Esophagus muscularis mucosa (tissue), 4 donors: ENCODE measurements around the gene IDH2. TPM values are rescaled to one million over a fixed set of nuclear protein-coding genes. Genes with fewer than 3 reads are reported as not detected.

ENCODE experiments used
- DNase-seq: peaks from one replicate; pipeline ENCODE4 v3.0.0-alpha.2; 2017; ENCODE audit errors: extremely low spot score
- H3K27ac ChIP-seq, 4 donors: fragments of 200-600 bp; sonication (generic); replicated peaks in 1 of 4; 1 replicate in 3 of 4; 2 replicates in 1 of 4; pipeline ENCODE4 v1.5.1; 2016 to 2019; ENCODE audit warnings: mild to moderate bottlenecking in 1 of 4
- H3K27me3 ChIP-seq, 4 donors: fragments of 200-600 bp; sonication (generic); one replicate each; pipeline versions ENCODE4 v1.5.1 to v1.6.0; 2016 to 2019
- H3K36me3 ChIP-seq, 4 donors: fragments of 200-600 bp; sonication (generic); one replicate each; pipeline ENCODE4 v1.5.1; 2016 to 2019
- H3K4me1 ChIP-seq, 4 donors: fragments of 200-600 bp; sonication (generic); one replicate each; pipeline ENCODE4 v1.5.1; 2016 to 2019
- H3K4me3 ChIP-seq, 4 donors: fragments of 200-600 bp; sonication (generic); 1 replicate in 2 of 4; 2 replicates in 2 of 4; pipeline ENCODE4 v1.5.1; 2016 to 2019; ENCODE audit warnings: mild to moderate bottlenecking in 4 of 4, moderate library complexity in 1 of 4
- H3K9me3 ChIP-seq, 4 donors: fragments of 200-600 bp; sonication (generic); 1 replicate in 3 of 4; 2 replicates in 1 of 4; pipeline ENCODE4 v1.5.1; 2016 to 2019
- EP300 ChIP-seq: sonication (generic); formaldehyde crosslinking; IDR thresholded peaks from one replicate; pipeline ENCODE4 v1.6.1; 2017; ENCODE audit warnings: antibody characterized with exemption
- POLR2A ChIP-seq: fragments of 450-650 bp; IDR thresholded peaks from one replicate; pipeline ENCODE4 v1.6.1; 2017; ENCODE audit warnings: antibody characterized with exemption, moderate library complexity, mild to moderate bottlenecking, low read depth
- POLR2AphosphoS5 ChIP-seq, 2 donors: sonication (generic); formaldehyde crosslinking; IDR thresholded peaks; one replicate each; pipeline ENCODE4 v1.6.1; 2017; ENCODE audit warnings: antibody characterized with exemption in 2 of 2
- WGBS: methylation state at CpG from one replicate; pipeline ENCODE4 v1.1.5; 2018; 5-methylcytosine and 5-hydroxymethylcytosine counted together
- intact Hi-C: fragments of 100-400 bp; cut with DNase I; formaldehyde crosslinking; loops from one replicate; pipeline ENCODE4 v1.15.1; 2023
- total RNA-seq, 4 donors: library from RNA; depleted of rRNA; stranded (reverse); fragments of >200 nt; gene quantifications; one replicate each; pipeline versions ENCODE4 v1.1.0 to v1.2.1, GENCODE V29; 2016
- TF ChIP-seq, protein P1 (sequence below), 3 experiments: fragments of 200-600 bp in 2 of 3; fragments of 450-650 bp in 1 of 3; sonication (generic) in 2 of 3; IDR thresholded peaks; one replicate each; pipeline ENCODE4 v1.5.1; 2017 to 2019; ENCODE audit warnings: antibody characterized with exemption in 3 of 3, mild to moderate bottlenecking in 2 of 3, moderate library complexity in 1 of 3

The IDH2 gene
- total RNA-seq, 4 donors from 2014 or later: 119 to 228 (median 171) TPM

DNA sequence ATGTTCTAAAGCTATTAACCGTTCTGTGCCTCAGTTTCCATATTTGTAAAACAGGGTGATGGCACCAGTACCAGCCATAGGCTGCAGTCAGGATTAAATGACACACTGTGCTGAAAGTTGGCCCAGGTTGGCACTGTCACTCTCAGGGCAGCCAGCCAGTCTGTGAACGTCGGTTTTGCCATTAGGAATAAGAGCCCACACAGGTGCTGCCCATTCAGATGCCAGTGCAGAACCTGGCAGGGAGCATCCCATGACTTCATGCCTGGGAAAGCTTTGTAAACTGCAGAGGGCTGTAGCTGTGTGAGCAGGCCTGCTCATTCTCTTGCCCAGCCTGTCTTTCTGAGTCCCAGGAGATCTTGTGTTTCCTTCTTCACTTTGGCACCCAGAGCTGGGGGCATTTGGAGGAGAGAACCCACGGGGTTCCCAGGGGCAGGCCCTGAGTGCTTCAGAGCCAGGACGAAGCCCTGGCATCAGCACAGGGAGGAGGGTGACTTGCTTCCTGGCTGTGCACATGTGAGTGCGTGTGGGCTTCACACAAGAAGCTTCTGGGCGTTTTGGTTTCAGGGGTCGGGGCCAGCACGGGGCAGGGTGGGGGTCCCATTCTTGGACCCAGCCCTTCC is 54.2 kb downstream of the IDH2 start:
- no peaks in the 10 kb centered on the region for H3K36me3 ChIP-seq
- no peak for TF ChIP-seq POLR2AphosphoS5 (IDR thresholded peaks at IDR 0.05)
- no peak for TF ChIP-seq POLR2A
- TF ChIP-seq EP300: no peak
- TF ChIP-seq, protein P1, sequence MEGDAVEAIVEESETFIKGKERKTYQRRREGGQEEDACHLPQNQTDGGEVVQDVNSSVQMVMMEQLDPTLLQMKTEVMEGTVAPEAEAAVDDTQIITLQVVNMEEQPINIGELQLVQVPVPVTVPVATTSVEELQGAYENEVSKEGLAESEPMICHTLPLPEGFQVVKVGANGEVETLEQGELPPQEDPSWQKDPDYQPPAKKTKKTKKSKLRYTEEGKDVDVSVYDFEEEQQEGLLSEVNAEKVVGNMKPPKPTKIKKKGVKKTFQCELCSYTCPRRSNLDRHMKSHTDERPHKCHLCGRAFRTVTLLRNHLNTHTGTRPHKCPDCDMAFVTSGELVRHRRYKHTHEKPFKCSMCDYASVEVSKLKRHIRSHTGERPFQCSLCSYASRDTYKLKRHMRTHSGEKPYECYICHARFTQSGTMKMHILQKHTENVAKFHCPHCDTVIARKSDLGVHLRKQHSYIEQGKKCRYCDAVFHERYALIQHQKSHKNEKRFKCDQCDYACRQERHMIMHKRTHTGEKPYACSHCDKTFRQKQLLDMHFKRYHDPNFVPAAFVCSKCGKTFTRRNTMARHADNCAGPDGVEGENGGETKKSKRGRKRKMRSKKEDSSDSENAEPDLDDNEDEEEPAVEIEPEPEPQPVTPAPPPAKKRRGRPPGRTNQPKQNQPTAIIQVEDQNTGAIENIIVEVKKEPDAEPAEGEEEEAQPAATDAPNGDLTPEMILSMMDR (IDR thresholded peaks at IDR 0.05): no peak
- no peaks in the 10 kb centered on the region for H3K27me3 ChIP-seq
- H3K9me3 ChIP-seq: no peaks in the 10 kb centered on the region
- peaks cover 22 to 42% (median 29%) of the 10 kb centered on the region in 4 donors for H3K4me1 ChIP-seq
- WGBS: 53% methylated on average over 3 of the region's 9 CpGs
- no peak overlapping the region for H3K4me3 ChIP-seq
- DNase-seq: no peak
- intact Hi-C loops: no loop called here
- no peak overlapping the region for H3K27ac ChIP-seq

DNA sequence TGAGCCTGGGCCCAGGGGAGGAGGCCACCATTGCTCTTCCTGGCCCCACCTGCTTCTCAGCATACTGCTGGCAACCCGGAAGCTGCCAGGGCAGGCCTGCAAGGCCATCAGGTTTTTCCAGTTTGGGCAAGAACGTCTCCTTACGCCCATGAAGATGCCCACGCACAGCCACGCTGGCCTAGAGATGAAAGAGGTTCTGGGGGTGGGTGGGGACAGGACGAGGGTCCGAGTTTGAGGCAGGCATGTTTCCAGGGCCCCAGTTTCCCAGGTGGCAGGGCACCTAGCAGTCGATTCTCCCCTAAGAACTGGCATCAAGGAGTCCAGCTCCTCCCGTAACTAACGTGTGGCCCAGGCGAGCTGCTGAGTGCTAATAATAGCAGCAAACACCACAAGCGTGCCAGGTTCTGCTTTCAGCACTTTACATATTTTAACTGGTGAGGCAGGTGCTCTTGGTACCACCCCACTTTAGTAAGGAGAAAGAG is 55.3 kb downstream of the IDH2 start:
- WGBS: 65% methylated on average over 12 of the region's 12 CpGs

DNA sequence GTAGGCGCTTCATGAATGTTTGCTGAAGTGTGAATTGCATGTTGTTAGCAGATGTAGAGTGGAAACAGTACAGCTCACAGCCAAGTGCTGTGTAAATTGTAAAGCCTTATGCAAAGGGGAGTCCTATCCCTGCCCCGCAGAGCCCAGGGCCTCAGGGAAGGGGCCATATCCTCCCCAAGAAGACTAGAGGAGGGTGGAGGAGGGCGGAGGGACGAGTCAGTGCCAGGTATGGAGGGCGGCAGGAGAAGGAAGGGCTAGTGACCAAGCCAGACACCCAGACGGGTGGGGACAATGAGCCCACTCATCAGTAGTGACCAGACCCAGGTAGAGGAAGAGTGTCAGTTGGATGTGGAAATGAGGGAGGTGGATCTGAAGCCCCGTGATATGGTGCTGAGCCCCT is 56.0 kb downstream of the IDH2 start:
- TF ChIP-seq EP300 (no peak), POLR2AphosphoS5 (IDR thresholded peaks at IDR 0.05) (no peak), POLR2A (no peak)
- TF ChIP-seq, protein P1 (IDR thresholded peaks at IDR 0.05): no peak
- Histone ChIP-seq H3K4me3 (no peak overlapping the region), H3K9me3 (no peaks in the 10 kb centered on the region), H3K27ac (peak overlapping the region in 2 of 4 donors; percentile 41 to 56), H3K4me1 (peaks cover 22 to 45% (median 29%) of the 10 kb centered on the region in 4 donors), H3K27me3 (no peaks in the 10 kb centered on the region), H3K36me3 (no peaks in the 10 kb centered on the region)
- WGBS: 79% methylated on average over 7 of the region's 7 CpGs
- intact Hi-C loops: no loop called here
- no peak for DNase-seq

More for the DNA sequence above, 55.3 kb downstream of the IDH2 start:
- TF ChIP-seq, protein P1 (IDR thresholded peaks at IDR 0.05): no peak
- TF ChIP-seq EP300: no peak
- TF ChIP-seq POLR2A: no peak
- TF ChIP-seq POLR2AphosphoS5 (IDR thresholded peaks at IDR 0.05): no peak
- H3K27me3 ChIP-seq: no peaks in the 10 kb centered on the region
- H3K9me3 ChIP-seq: no peaks in the 10 kb centered on the region
- H3K4me1 ChIP-seq: peaks cover 22 to 45% (median 29%) of the 10 kb centered on the region in 4 donors
- no peak overlapping the region for H3K4me3 ChIP-seq
- no peak for DNase-seq
- no peaks in the 10 kb centered on the region for H3K36me3 ChIP-seq
- peak overlapping the region in 2 of 4 donors; percentile 41 to 56 for H3K27ac ChIP-seq
- intact Hi-C loops: no loop called here

DNA sequence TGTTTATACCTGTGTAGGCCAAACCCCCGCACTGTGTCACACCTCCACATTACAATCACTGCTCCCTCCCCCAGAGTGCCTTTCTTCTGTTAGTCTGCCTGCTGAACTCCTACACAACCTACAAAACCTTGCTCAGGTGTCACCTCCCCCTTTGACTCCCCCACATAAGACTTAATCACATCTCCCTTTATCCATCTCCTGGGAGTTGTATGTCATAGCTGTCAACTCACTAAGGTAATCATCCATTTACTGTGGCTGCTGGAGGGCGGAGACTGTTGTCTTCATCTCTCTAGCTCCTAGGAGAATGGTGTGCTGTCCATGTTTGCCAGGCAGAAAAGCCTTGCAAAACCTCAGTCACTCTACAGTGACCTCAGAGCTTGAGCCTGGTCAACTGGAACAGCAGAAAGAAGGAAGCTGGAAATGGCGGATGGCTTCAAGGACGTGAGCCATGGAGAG is 57.3 kb downstream of the IDH2 start:
- TF ChIP-seq, protein P1 (IDR thresholded peaks at IDR 0.05): no peak
- TF ChIP-seq POLR2A (no peak), POLR2AphosphoS5 (IDR thresholded peaks at IDR 0.05) (no peak), EP300 (no peak)
- Histone ChIP-seq H3K9me3 (no peaks in the 10 kb centered on the region), H3K4me3 (no peak overlapping the region), H3K27me3 (no peaks in the 10 kb centered on the region), H3K36me3 (no peaks in the 10 kb centered on the region), H3K4me1 (peaks cover 21 to 55% (median 34%) of the 10 kb centered on the region in 4 donors), H3K27ac (no peak overlapping the region)
- intact Hi-C loops: no loop called here
- DNase-seq: no peak
- 97% methylated on average over 4 of the region's 4 CpGs for WGBS
